GM23338 (cell line): Measurements from ENCODE around the gene ZNF605. TPM values are rescaled to one million over a fixed set of nuclear protein-coding genes. Genes with fewer than 3 reads are reported as not detected.
"Not testable (repeated sequence)": the region's sequence is repeated elsewhere in the genome, so short reads cannot be mapped to it uniquely, and the experiment has no call there.

ENCODE experiments used
- ATAC-seq: fragments of 200-7000 bp; cut with Tn5 transposase; 3 replicates; pipeline ENCODE4 v1.9.1; 2020
- DNase-seq: peaks from one replicate; pipeline ENCODE4 v3.0.0-alpha.2; 2015; ENCODE audit warnings: low spot score
- H2AFZ ChIP-seq: fragments of 200-600 bp; sonication (generic); 2 replicates; pipeline ENCODE4 v1.8.0; 2016; ENCODE audit warnings: antibody characterized with exemption, mild to moderate bottlenecking, moderate library complexity
- H3F3A ChIP-seq: fragments of 200-600 bp; sonication (generic); replicated peaks from 2 replicates; pipeline ENCODE4 v1.8.0; 2017; ENCODE audit warnings: antibody characterized with exemption, mixed run types, low read depth
- H3K27ac ChIP-seq: fragments of 200-600 bp; sonication (generic); 2 replicates; pipeline ENCODE4 v1.6.1; 2016; ENCODE audit warnings: low read depth
- H3K27me3 ChIP-seq: fragments of 200-600 bp; sonication (generic); 2 replicates; pipeline ENCODE4 v1.8.0; 2016; ENCODE audit warnings: mild to moderate bottlenecking, mixed run types, moderate library complexity; ENCODE audit not compliant: insufficient read depth
- H3K36me3 ChIP-seq: fragments of 200-600 bp; sonication (generic); 2 replicates; pipeline ENCODE4 v1.8.0; 2016; ENCODE audit warnings: mild to moderate bottlenecking; ENCODE audit not compliant: insufficient read depth
- H3K4me1 ChIP-seq: fragments of 200-600 bp; sonication (generic); 2 replicates; pipeline ENCODE4 v1.8.0; 2016; ENCODE audit warnings: mild to moderate bottlenecking, moderate library complexity; ENCODE audit not compliant: insufficient read depth
- H3K4me2 ChIP-seq: fragments of 200-600 bp; sonication (generic); 2 replicates; pipeline ENCODE4 v1.7.1; 2017; ENCODE audit warnings: mixed run types
- H3K4me3 ChIP-seq: fragments of 200-600 bp; sonication (generic); 2 replicates; pipeline ENCODE4 v1.6.1; 2016; ENCODE audit warnings: mixed run types
- H3K79me2 ChIP-seq: fragments of 200-600 bp; sonication (generic); replicated peaks from 2 replicates; pipeline ENCODE4 v1.8.0; 2017; ENCODE audit warnings: mild to moderate bottlenecking; ENCODE audit not compliant: insufficient read depth
- H3K9me2 ChIP-seq: fragments of 200-600 bp; sonication (generic); 2 replicates; pipeline ENCODE4 v1.8.0; 2017; ENCODE audit not compliant: insufficient read depth
- H4K20me1 ChIP-seq: fragments of 200-600 bp; sonication (generic); replicated peaks from 2 replicates; pipeline ENCODE4 v1.8.0; 2017; ENCODE audit warnings: mild to moderate bottlenecking; ENCODE audit not compliant: insufficient read depth
- H3K27ac Mint-ChIP-seq: 2 replicates; pipeline ENCODE4 v1.8.0; 2020; ENCODE audit warnings: inconsistent platforms, mild to moderate bottlenecking, moderate library complexity, mixed read lengths
- H3K27me3 Mint-ChIP-seq: 3 replicates; pipeline ENCODE4 v1.8.0; 2022; ENCODE audit warnings: low read depth, mild to moderate bottlenecking, moderate library complexity, mixed read lengths, inconsistent platforms; ENCODE audit not compliant: insufficient read depth, poor library complexity
- H3K36me3 Mint-ChIP-seq: 3 replicates; pipeline ENCODE4 v1.8.0; 2021; ENCODE audit warnings: low read depth, mild to moderate bottlenecking, inconsistent platforms, moderate library complexity, mixed read lengths
- H3K4me1 Mint-ChIP-seq: 3 replicates; pipeline ENCODE4 v1.8.0; 2020; ENCODE audit warnings: mild to moderate bottlenecking, inconsistent platforms, mixed read lengths
- H3K4me3 Mint-ChIP-seq: 3 replicates; pipeline ENCODE4 v1.8.0; 2021; ENCODE audit warnings: moderate library complexity, mild to moderate bottlenecking, inconsistent platforms, mixed read lengths
- H3K9me3 Mint-ChIP-seq: 3 replicates; pipeline ENCODE4 v1.8.0; 2020; ENCODE audit warnings: moderate library complexity, mild to moderate bottlenecking, inconsistent platforms, mixed read lengths
- CREB1 ChIP-seq: fragments of 250-450 bp; sonication (Bioruptor Pico); IDR thresholded peaks from 2 replicates; pipeline ENCODE4 v1.5.0; 2020; ENCODE audit warnings: low read depth, mild to moderate bottlenecking, moderate library complexity
- CTCF ChIP-seq, 2 experiments: fragments of 200-600 bp in 1 of 2; sonication (generic) in 1 of 2; conservative IDR thresholded peaks; 2 replicates each; pipeline versions ENCODE4 v1.5.1 to v1.6.1; 2016 to 2017; ENCODE audit warnings: antibody characterized with exemption in 2 of 2, low read depth in 2 of 2, mild to moderate bottlenecking in 2 of 2, moderate library complexity in 1 of 2
- ETS1 ChIP-seq: IDR thresholded peaks from 2 replicates; pipeline ENCODE4 v1.6.1; 2016; ENCODE audit warnings: antibody characterized with exemption
- EZH2 ChIP-seq: fragments of 200-600 bp; sonication (generic); IDR thresholded peaks from one replicate; pipeline ENCODE4 v1.8.0; 2017; ENCODE audit warnings: antibody characterized with exemption, mild to moderate bottlenecking, low read depth; ENCODE audit not compliant: unreplicated experiment
- EZH2phosphoT487 ChIP-seq: fragments of 200-600 bp; sonication (generic); IDR thresholded peaks from one replicate; pipeline ENCODE4 v1.8.1; 2018; ENCODE audit warnings: antibody characterized with exemption; ENCODE audit not compliant: unreplicated experiment
- JUNB ChIP-seq: IDR thresholded peaks from one replicate; pipeline ENCODE4 v1.6.1; 2016; ENCODE audit warnings: antibody characterized with exemption; ENCODE audit not compliant: unreplicated experiment
- NANOG ChIP-seq: IDR thresholded peaks from 2 replicates; pipeline ENCODE4 v1.6.1; 2016; ENCODE audit warnings: antibody characterized with exemption, borderline replicate concordance
- POLR2AphosphoS5 ChIP-seq: IDR thresholded peaks from 2 replicates; pipeline ENCODE4 v1.6.1; 2016; ENCODE audit warnings: antibody characterized with exemption, low read depth
- STAT1 ChIP-seq: IDR thresholded peaks from one replicate; pipeline ENCODE4 v1.6.1; 2016; ENCODE audit warnings: antibody characterized with exemption; ENCODE audit not compliant: unreplicated experiment
- ZNF114 ChIP-seq: fragments of 250-450 bp; sonication (Bioruptor Pico); IDR thresholded peaks from 2 replicates; pipeline ENCODE4 v1.5.0; 2020; ENCODE audit warnings: mild to moderate bottlenecking, moderate library complexity
- ZNF331 ChIP-seq: fragments of 250-450 bp; sonication (Bioruptor Pico); IDR thresholded peaks from 2 replicates; pipeline ENCODE4 v1.5.0; 2020; ENCODE audit warnings: low read depth, mild to moderate bottlenecking, moderate library complexity
- polyA plus RNA-seq: library from polyadenylated mRNA; unstranded; fragments of >200 nt; fragmentation: Nextera tagmentation; extraction: Ambion mirVana; gene quantifications from 2 replicates; pipeline ENCODE4 v1.2.1, GENCODE V29; 2016
- total RNA-seq: library from RNA; depleted of rRNA; stranded (reverse); fragments of >200 nt; shearing (Covaris generic); gene quantifications from 2 replicates; pipeline ENCODE4 v1.2.3, GENCODE V29; 2014
- TF ChIP-seq, protein P1 (sequence below): IDR thresholded peaks from one replicate; pipeline ENCODE4 v1.6.1; 2018; ENCODE audit warnings: antibody characterized with exemption; ENCODE audit not compliant: unreplicated experiment

Gene ZNF605
- total and polyA plus RNA-seq, 2 experiments from 2014 or later, result 13.5 to 17.1 TPM

DNA sequence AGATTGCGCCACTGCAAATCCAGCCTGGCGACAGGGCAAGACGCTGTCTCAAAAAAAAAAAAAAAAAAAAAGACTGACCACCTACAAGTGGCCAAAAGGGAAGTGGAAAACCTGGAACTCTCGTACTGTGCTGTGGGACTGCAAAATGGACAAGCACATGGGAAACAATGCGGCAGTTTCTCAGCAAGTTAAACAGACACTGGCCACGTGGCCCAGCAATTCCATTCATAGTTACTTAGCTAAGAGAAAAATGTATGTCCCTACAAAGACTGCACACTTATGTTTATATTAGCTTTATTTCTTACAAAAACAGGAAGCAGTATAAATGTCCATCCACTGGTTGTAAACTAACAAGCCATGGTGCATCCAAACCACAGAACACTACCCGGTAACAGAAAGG is 74.3 kb downstream of the ZNF605 start:
- H3K27ac Mint-ChIP-seq, result no peak overlapping the region
- no peaks in the 10 kb centered on the region for H3K4me1 ChIP-seq
- peaks cover 5% of the 10 kb centered on the region; the same call in 1 of the 2 replicates for H4K20me1 ChIP-seq
- ATAC-seq (no peak), DNase-seq (no peak)
- peaks cover 34% of the 10 kb centered on the region for H3K79me2 ChIP-seq
- H3K27ac ChIP-seq, result no peak overlapping the region
- peaks cover 4% of the 10 kb centered on the region; the same call in 1 of the 2 replicates for H3F3A ChIP-seq
- no peak overlapping the region for H3K4me2 ChIP-seq
- 0 out of 2 replicates have a peak, but pooled peaks cover 4% of the 10 kb centered on the region for H3K36me3 ChIP-seq
- H3K4me1 Mint-ChIP-seq, result 0 out of 3 replicates have a peak, but pooled peaks cover 2% of the 10 kb centered on the region
- no peak overlapping the region for H3K4me3 Mint-ChIP-seq
- no peak overlapping the region for H2AFZ ChIP-seq
- no peaks in the 10 kb centered on the region for H3K9me2 ChIP-seq
- H3K27me3 ChIP-seq, result no peaks in the 10 kb centered on the region
- H3K27me3 Mint-ChIP-seq, result peaks cover 2% of the 10 kb centered on the region
- TF ChIP-seq NANOG (no peak), POLR2AphosphoS5 (no peak), ZNF331 (no peak), CTCF (conservative IDR thresholded peaks at IDR 0.05; ENCODE audit: low read depth in 2 of 2) (no peak), EZH2 (no peak), CREB1 (CRISPR knock-in tag) (no peak), ETS1 (no peak), ZNF114 (no peak), EZH2phosphoT487 (no peak), JUNB (no peak), STAT1 (no peak)
- TF ChIP-seq, protein P1, sequence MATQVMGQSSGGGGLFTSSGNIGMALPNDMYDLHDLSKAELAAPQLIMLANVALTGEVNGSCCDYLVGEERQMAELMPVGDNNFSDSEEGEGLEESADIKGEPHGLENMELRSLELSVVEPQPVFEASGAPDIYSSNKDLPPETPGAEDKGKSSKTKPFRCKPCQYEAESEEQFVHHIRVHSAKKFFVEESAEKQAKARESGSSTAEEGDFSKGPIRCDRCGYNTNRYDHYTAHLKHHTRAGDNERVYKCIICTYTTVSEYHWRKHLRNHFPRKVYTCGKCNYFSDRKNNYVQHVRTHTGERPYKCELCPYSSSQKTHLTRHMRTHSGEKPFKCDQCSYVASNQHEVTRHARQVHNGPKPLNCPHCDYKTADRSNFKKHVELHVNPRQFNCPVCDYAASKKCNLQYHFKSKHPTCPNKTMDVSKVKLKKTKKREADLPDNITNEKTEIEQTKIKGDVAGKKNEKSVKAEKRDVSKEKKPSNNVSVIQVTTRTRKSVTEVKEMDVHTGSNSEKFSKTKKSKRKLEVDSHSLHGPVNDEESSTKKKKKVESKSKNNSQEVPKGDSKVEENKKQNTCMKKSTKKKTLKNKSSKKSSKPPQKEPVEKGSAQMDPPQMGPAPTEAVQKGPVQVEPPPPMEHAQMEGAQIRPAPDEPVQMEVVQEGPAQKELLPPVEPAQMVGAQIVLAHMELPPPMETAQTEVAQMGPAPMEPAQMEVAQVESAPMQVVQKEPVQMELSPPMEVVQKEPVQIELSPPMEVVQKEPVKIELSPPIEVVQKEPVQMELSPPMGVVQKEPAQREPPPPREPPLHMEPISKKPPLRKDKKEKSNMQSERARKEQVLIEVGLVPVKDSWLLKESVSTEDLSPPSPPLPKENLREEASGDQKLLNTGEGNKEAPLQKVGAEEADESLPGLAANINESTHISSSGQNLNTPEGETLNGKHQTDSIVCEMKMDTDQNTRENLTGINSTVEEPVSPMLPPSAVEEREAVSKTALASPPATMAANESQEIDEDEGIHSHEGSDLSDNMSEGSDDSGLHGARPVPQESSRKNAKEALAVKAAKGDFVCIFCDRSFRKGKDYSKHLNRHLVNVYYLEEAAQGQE, result no peak
- H3K9me3 Mint-ChIP-seq, result no peaks in the 10 kb centered on the region
- no peak overlapping the region for H3K4me3 ChIP-seq
- H3K36me3 Mint-ChIP-seq, result peaks cover 18% of the 10 kb centered on the region; the same call in 2 of the 3 replicates

DNA sequence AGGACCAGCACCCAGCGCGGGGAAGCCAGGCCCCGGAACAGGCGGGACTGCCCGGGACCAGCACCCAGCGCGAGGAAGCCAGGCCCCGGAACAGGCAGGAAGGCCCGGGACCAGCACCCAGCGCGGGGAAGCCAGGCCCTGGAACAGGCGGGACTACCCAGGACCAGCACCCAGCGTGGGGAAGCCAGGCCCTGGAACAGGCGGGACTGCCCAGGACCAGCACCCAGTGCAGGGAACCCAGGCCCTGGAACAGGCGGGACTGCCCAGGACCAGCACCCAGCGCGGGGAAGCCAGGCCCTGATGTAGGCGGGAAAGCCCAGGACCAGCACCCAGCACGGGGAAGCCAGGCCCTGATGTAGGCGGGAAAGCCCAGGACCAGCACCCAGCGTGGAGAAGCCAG is 81.5 kb downstream of the ZNF605 start:
- not testable (repeated sequence) for H2AFZ ChIP-seq, H3K4me3 ChIP-seq, H3K27ac ChIP-seq, H3K4me1 ChIP-seq, H3K27me3 Mint-ChIP-seq, H3K79me2 ChIP-seq, H3K4me3 Mint-ChIP-seq, H3F3A ChIP-seq, H3K9me2 ChIP-seq, H3K4me1 Mint-ChIP-seq, H3K9me3 Mint-ChIP-seq, H3K27me3 ChIP-seq, H3K27ac Mint-ChIP-seq, DNase-seq, H3K4me2 ChIP-seq, ATAC-seq, H4K20me1 ChIP-seq
- peaks cover 38% of the 10 kb centered on the region for H3K36me3 Mint-ChIP-seq
- 0 out of 2 replicates have a peak, but pooled peaks cover 17% of the 10 kb centered on the region for H3K36me3 ChIP-seq
